Peyer's patch (tissue), 4 donors: ENCODE data around the gene CARMIL3.

Experiments
- CTCF ChIP-seq, 6 experiments: fragments of 450-650 bp in 4 of 6; fragments of 200-600 bp in 2 of 6; sonication (generic) in 1 of 6; IDR thresholded peaks; one replicate each; pipeline ENCODE4 v1.5.1; 2017 to 2019; ENCODE audit warnings: antibody characterized with exemption in 6 of 6, mild to moderate bottlenecking in 3 of 6, moderate library complexity in 1 of 6
- POLR2A ChIP-seq, 2 donors: fragments of 450-650 bp; IDR thresholded peaks; one replicate each; pipeline ENCODE4 v1.5.1; 2017; ENCODE audit warnings: antibody characterized with exemption in 2 of 2, mild to moderate bottlenecking in 2 of 2, moderate library complexity in 2 of 2

DNA sequence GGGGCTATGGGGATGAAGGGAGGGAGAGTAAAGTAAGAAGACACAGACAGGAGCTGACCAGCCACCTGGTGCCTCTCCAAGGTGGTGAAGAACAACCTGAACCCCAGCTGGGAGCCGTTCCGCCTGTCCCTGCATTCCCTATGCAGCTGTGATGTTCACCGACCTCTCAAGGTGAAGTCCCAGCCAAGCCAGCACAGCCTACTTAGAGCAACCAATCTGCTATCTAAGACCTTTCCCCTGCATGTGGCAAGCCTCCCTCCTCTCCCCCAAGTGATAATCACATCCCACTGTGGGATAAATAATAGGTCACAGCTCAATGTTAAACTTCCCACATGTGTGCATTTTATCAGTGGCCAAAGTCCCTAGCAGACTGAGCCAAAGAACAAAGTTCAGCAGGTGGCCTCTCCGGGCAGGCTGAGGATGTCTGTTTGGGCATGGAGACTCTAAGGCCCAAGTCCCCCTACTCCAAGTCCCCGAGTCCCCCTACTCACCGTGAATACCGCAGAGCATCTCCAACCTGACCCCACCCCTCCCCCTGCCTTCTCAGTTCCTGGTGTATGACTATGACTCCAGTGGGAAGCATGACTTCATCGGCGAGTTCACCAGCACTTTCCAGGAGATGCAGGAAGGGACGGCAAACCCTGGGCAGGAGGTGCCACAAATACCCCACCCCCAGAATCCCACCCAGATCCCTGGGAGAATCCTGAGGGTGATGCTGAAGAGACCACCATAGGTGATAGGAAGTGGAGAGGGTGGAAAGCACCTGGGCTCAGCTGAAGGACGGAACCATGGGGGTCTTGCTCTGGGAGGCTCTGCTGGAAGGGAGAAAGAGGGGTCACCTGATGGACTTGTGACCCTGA, 23.0 kb downstream of the CARMIL3 start:
- TF ChIP-seq CTCF (IDR thresholded peaks at IDR 0.05) (no peak), POLR2A (IDR thresholded peaks at IDR 0.05) (peak; percentile 50 to 75)
